ENCODE data around the gene SPTBN1. TPM values are rescaled to one million over a fixed set of nuclear protein-coding genes. Genes with fewer than 3 reads are reported as not detected.

The SPTBN1 gene
- total RNA-seq, 1 experiment from 2014 or later, result 202 TPM

- peak overlapping the region; percentile 67 for H3K9ac ChIP-seq (ENCODE audit: low read length)
- H3K4me2 ChIP-seq (ENCODE audit: low read length), result peak overlapping the region; percentile 96
- peak overlapping the region; percentile 95 for H2AFZ ChIP-seq (ENCODE audit: low read length)
- H3K9me2 ChIP-seq (replicated peaks; ENCODE audit: low read length), result no peaks in the 10 kb centered on the region
- BruUV-seq (replicated peaks), result no TSS peak
- H4K20me1 ChIP-seq (ENCODE audit: low read length), result peaks cover 9% of the 10 kb centered on the region; the same call in 1 of the 2 replicates
- DNase-seq (peak; percentile 55), ATAC-seq (peak; percentile 20)
- intact Hi-C loops (cut with micrococcal nuclease), result loop anchor here (5.0 to 10.0 kb wide), 3 partner anchors 65 to 253 kb away; no protein-coding TSS in a partner anchor
- POLR2A ChIA-PET (ENCODE audit: unreplicated experiment), result no interaction called here
- H3F3A ChIP-seq (ENCODE audit: low read length, unreplicated experiment), result no peaks in the 10 kb centered on the region
- H3K27me3 ChIP-seq (ENCODE audit: low read length), result no peaks in the 10 kb centered on the region
- H3K4me3 ChIP-seq (ENCODE audit: low read length), result peak overlapping the region; percentile 93
- TF ChIP-seq CTCF (conservative IDR thresholded peaks at IDR 0.05; ENCODE audit: low read depth, low read length) (no peak), EZH2 (IDR thresholded peaks at IDR 0.05; ENCODE audit: low read length, unreplicated experiment) (no peak), EZH2phosphoT487 (IDR thresholded peaks at IDR 0.05; ENCODE audit: borderline replicate concordance, low read length) (no peak)
- CTCF ChIA-PET, result no interaction called here
- H3K27ac ChIP-seq (ENCODE audit: low read length), result peak overlapping the region; percentile 43
- peaks cover 29% of the 10 kb centered on the region for H3K4me1 ChIP-seq (ENCODE audit: insufficient read depth, low read length)
- no peaks in the 10 kb centered on the region for H3K36me3 ChIP-seq (ENCODE audit: low read depth, low read length)
- no peaks in the 10 kb centered on the region for H3K9me3 ChIP-seq (ENCODE audit: low read length)
- peaks cover 53% of the 10 kb centered on the region for H3K79me2 ChIP-seq (ENCODE audit: low read length)
Measured at GRCh38 chr2:54457323-54458023, 1.3 kb downstream of the SPTBN1 start.

GRCh38 chr2:54459037-54459441 is 2.9 kb downstream of the SPTBN1 start:
- TF ChIP-seq EZH2phosphoT487 (IDR thresholded peaks at IDR 0.05; ENCODE audit: borderline replicate concordance, low read length) (no peak), CTCF (conservative IDR thresholded peaks at IDR 0.05; ENCODE audit: low read depth, low read length) (no peak), EZH2 (IDR thresholded peaks at IDR 0.05; ENCODE audit: low read length, unreplicated experiment) (no peak)
- Histone ChIP-seq H3K36me3 (ENCODE audit: low read depth, low read length) (no peaks in the 10 kb centered on the region), H3K79me2 (ENCODE audit: low read length) (peaks cover 68% of the 10 kb centered on the region), H3K27me3 (ENCODE audit: low read length) (no peaks in the 10 kb centered on the region), H3K27ac (ENCODE audit: low read length) (no peak overlapping the region), H3K4me3 (ENCODE audit: low read length) (peak overlapping the region; percentile 93), H3K9ac (ENCODE audit: low read length) (no peak overlapping the region), H2AFZ (ENCODE audit: low read length) (no peak overlapping the region), H4K20me1 (ENCODE audit: low read length) (peaks cover 9% of the 10 kb centered on the region; the same call in 1 of the 2 replicates), H3K9me2 (replicated peaks; ENCODE audit: low read length) (no peaks in the 10 kb centered on the region), H3K9me3 (ENCODE audit: low read length) (no peaks in the 10 kb centered on the region), H3F3A (ENCODE audit: low read length, unreplicated experiment) (no peaks in the 10 kb centered on the region), H3K4me1 (ENCODE audit: insufficient read depth, low read length) (peaks cover 29% of the 10 kb centered on the region), H3K4me2 (ENCODE audit: low read length) (peak overlapping the region; percentile 96)
- BruUV-seq (replicated peaks), result no TSS peak
- no peak for ATAC-seq
- DNase-seq, result peak; percentile 48
- ChIA-PET CTCF (no interaction called here), POLR2A (ENCODE audit: unreplicated experiment) (no interaction called here)
- intact Hi-C loops (cut with micrococcal nuclease), result loop anchor here (5.0 to 10.0 kb wide), 3 partner anchors 63 to 254 kb away; no protein-coding TSS in a partner anchor

GRCh38 chr2:54461261-54461660 is 5.1 kb downstream of the SPTBN1 start:
- ChIA-PET POLR2A (ENCODE audit: unreplicated experiment) (no interaction called here), CTCF (no interaction called here)
- Histone ChIP-seq H3K9me3 (ENCODE audit: low read length) (no peaks in the 10 kb centered on the region), H3K36me3 (ENCODE audit: low read depth, low read length) (no peaks in the 10 kb centered on the region), H3K9ac (ENCODE audit: low read length) (no peak overlapping the region), H4K20me1 (ENCODE audit: low read length) (peaks cover 9% of the 10 kb centered on the region; the same call in 1 of the 2 replicates), H3K9me2 (replicated peaks; ENCODE audit: low read length) (no peaks in the 10 kb centered on the region), H3F3A (ENCODE audit: low read length, unreplicated experiment) (no peaks in the 10 kb centered on the region), H2AFZ (ENCODE audit: low read length) (no peak overlapping the region), H3K4me2 (ENCODE audit: low read length) (no peak overlapping the region), H3K27ac (ENCODE audit: low read length) (no peak overlapping the region), H3K4me3 (ENCODE audit: low read length) (no peak overlapping the region), H3K4me1 (ENCODE audit: insufficient read depth, low read length) (peaks cover 17% of the 10 kb centered on the region), H3K27me3 (ENCODE audit: low read length) (no peaks in the 10 kb centered on the region), H3K79me2 (ENCODE audit: low read length) (peaks cover 87% of the 10 kb centered on the region)
- no TSS peak for BruUV-seq (replicated peaks)
- DNase-seq (peak; percentile 18), ATAC-seq (no peak)
- TF ChIP-seq EZH2phosphoT487 (IDR thresholded peaks at IDR 0.05; ENCODE audit: borderline replicate concordance, low read length) (no peak), CTCF (conservative IDR thresholded peaks at IDR 0.05; ENCODE audit: low read depth, low read length) (no peak), EZH2 (IDR thresholded peaks at IDR 0.05; ENCODE audit: low read length, unreplicated experiment) (no peak)
- intact Hi-C loops (cut with micrococcal nuclease), result no loop called here

Measured in PC-3 (cell line).